HPDE6-E6E7 (cell line): Measurements from ENCODE around the gene LTK.
A peak's percentile ranks its signal among the peaks of the same experiment; 100 is the strongest.

Experiments
- DNase-seq: peaks from one replicate; pipeline ENCODE4 v3.0.0; 2011; ENCODE audit warnings: missing footprints; ENCODE audit errors: extremely low spot score

Gene LTK

GRCh38 chr15:41513506-41514227 is at the start of gene LTK:
LTK (minus strand) TSS chr15:41513827; CDS start chr15:41513709, 118 bp downstream.
- no peak for DNase-seq

GRCh38 chr15:41562784-41563198 is 49.2 kb upstream of the LTK start:
- DNase-seq = no peak

- no peak for DNase-seq
Observed at GRCh38 chr15:41562244-41562643, 48.6 kb upstream of the LTK start.

- DNase-seq = no peak
Observed at GRCh38 chr15:41561777-41562145, 48.1 kb upstream of the LTK start.

- DNase-seq = no peak
Observed at GRCh38 chr15:41561104-41561776, 47.6 kb upstream of the LTK start.

DNA sequence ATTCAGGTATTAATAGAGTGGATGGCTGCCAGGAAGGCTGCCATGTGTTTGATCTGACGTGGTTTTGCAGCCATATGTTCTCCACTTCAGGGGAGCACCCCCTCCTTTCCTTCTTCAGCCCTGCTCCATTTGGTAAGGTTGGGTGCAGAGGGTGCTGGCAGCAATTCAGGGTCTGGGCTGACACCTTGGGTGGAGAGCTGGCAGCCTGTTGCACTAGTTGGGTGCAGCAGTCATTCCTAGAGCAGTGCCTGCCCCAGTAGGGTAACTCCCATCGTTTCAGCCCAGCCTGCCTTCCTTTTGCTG is 46.9 kb upstream of the LTK start:
- no peak for DNase-seq

- no peak for DNase-seq
Observed at GRCh38 chr15:41559239-41559782, 45.7 kb upstream of the LTK start.

DNA sequence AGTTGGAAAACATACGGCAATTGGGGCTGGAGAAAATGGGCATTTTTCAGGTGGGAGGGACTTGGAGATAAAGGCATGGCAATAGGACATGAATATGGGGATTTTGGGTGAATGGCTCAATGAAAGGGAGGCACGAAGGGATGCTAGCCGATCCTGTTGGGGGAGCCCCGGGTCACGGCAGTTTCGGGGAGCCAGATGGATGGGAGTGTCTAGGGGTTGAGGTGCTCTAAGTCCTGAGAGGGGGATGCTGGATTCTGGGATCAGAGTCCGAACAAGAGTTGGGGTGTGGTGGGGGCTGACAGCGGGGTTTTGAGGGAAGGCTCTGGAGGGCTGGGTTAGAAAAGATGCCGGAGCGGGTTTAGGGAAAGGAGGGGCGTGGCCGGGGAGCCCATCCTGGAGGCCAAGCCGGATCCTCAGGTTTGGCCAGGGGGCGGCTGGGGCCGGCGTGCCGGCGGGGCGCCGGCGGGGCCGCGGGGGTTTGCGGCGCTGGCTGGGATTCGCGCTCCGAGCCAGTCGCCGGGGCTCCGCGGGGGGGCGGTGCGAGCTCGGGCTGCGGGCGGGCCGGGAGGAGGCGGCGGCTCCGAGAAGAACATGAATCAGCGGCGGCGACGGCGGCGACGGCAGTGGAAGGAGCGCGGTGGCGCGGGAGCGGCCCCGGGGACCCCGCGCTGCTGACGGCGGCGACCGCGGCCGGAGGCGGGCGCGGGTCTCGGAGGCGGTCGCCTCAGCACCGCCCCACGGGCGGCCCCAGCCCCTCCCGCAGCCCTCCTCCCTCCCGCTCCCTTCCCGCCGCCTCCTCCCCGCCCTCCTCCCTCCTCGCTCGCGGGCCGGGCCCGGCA is 45.0 kb upstream of the LTK start, which contains the start of gene TYRO3:
TYRO3 (plus strand) TSS at position 813 of the 839 bp plus-strand sequence. CDS start 46 bp downstream, outside the sequence.
- DNase-seq = peak; percentile 70

- DNase-seq = peak; percentile 80
Observed at GRCh38 chr15:41557673-41558399, 44.2 kb upstream of the LTK start.

GRCh38 chr15:41556677-41557076 is 43.0 kb upstream of the LTK start:
- no peak for DNase-seq

- no peak for DNase-seq
Observed at GRCh38 chr15:41554915-41555314, 41.3 kb upstream of the LTK start.

DNA sequence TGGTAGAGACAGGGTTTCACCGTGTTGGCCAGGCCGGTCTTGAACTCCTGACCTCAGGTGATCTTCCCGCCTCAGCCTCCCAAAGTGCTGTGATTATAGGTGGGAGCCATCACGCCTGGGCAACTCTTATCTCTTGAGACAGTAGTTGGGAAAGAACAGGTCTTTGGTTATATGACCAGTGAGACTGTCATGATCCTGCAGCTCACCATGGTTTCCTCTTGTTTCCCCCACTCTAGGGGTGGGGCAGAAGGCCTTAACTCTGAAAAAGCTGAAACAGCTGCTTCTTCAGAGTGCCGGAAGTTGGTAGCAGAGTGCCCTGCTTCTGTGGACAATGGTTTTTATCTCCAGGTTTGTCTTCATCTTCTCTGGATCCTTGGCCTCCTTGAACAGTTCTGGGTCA is 40.7 kb upstream of the LTK start:
- no peak for DNase-seq

DNA sequence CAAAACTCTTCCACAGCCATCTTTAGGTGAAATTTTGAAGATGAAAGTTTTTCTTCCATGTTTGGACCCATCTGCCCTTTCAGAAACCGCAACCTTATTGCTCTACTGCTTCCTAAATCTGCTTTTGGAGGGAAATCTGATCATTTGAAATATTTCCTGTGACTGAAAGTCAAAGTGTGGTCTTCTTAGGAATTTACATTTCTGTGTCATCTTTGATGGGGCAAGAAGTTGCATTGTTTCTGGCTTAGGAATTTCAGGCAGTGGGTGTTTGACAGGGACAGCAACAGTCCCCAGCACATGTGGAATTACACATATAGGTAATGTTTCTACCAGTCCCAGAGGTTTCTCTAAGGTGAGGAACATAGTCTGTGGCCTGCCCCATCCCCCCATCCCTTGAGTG is 40.1 kb upstream of the LTK start:
- no peak for DNase-seq

- no peak for DNase-seq
Observed at GRCh38 chr15:41550066-41550775, 36.6 kb upstream of the LTK start.

DNA sequence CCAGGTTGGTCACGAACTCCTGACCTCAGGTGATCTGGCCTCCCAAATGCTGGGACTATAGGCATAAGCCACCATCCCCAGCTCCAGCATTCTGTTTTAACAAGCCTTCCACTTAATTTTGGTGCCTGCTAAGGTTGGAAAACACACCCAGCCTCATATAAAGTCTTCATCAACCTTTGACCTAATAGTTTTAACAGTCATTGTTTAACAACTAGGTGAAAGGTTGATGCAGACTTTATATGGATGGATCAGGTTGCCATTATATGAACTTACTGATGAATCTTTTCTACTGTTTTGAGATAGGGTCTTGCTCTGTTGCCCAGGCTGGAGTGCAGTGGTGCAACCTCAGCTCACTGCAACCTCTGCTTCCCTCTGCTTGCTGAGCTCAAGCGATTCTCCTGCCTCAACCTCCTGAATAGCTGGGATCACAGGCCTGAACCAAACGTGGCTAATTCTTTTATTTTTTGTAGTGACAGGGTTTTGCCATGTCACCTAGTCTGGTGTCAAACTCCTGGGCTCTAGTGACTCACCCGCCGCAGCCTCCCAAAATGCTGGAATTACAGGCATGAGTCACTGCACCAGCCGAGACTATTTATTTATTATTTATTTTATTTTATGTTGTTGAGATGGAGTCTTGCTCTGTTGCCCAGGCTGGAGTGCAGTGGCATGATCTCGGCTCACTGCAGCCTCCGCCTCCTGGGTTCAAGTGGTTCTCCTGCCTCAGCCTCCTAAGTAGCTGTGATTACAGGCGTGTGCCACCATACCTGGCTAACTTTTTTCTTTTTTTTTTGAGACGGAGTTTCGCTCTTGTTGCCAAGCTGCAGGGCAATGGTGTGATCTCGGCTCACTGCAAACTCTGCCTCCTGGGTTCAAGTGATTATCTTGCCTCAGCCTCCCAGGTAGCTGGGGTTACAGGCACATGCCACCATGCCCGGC is 33.5 kb upstream of the LTK start:
- DNase-seq = no peak

DNA sequence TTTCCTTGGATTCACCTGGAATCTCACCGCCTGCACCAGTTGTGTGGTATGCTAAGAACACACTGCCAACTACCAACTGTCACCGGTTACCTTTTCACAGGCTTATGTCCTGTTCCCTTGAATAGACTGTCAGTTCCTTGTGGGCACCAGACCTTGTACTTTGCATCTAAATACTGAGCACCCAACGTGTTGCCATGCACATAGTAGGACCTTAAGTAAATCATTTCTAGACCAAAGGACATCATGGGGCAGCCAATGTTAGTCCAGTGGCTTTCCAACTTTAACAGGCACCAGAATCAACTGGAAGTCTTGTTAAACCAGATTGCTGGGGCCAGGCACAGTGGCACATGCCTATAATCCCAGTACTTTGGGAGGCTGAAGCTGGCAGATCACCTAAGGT is 31.6 kb upstream of the LTK start:
- no peak for DNase-seq

GRCh38 chr15:41544650-41545015 is 31.0 kb upstream of the LTK start:
- DNase-seq = no peak

DNA sequence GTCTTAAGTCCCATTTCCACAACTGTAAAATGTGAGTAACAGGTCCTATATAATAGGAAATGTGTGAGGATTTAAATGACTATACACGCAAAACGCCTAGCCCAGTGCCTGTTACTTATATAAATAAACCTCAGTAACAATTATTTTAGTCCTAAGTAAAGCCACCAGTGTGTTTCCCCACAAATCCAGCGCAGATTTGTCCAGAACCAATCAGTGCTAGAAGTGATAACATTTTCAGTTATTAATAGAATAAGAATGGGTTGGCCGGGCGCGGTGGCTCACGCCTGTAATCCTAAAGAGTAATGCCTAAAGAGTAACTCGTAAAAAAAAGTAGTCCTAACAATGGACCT is 29.9 kb upstream of the LTK start:
- DNase-seq = no peak

GRCh38 chr15:41536866-41537265 is 23.2 kb upstream of the LTK start:
- no peak for DNase-seq

DNA sequence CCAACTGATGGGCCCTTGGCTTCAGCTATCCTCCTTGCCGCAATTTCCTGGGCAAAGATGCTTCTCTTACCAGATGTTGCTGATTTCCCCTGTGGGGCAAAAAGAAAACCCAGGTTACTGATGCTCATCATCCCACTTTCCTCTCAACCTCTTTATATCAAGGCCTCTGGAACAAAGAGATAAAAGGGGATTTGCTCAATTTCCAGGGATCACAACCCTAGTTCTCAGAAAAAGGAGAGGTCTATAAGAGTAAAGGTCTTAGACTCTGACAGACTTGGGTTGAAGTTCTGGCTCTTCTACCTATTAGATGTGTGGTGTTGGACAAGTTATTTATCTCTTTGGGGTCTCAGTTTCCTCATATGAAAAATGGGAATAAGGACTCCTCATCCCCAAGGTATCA is 21.9 kb upstream of the LTK start:
- no peak for DNase-seq
